Glutamatergic neuron (in vitro differentiated cells): ENCODE results near the gene COL21A1. TPM values are rescaled to one million over a fixed set of nuclear protein-coding genes. Genes with fewer than 3 reads are reported as not detected.
A peak's percentile ranks its signal among the peaks of the same experiment; 100 is the strongest.

ENCODE experiments used
- DNase-seq: peaks from one replicate; pipeline ENCODE4 v3.0.0; 2022
- H3K27ac Mint-ChIP-seq: one replicate; pipeline ENCODE4 v1.8.0; 2020; ENCODE audit warnings: mild to moderate bottlenecking, mixed read lengths, inconsistent platforms; ENCODE audit not compliant: unreplicated experiment
- H3K27me3 Mint-ChIP-seq: one replicate; pipeline ENCODE4 v1.8.0; 2020; ENCODE audit warnings: mild to moderate bottlenecking, moderate library complexity, mixed read lengths, inconsistent platforms; ENCODE audit not compliant: unreplicated experiment
- H3K36me3 Mint-ChIP-seq: one replicate; pipeline ENCODE4 v1.8.0; 2020; ENCODE audit warnings: mild to moderate bottlenecking, mixed read lengths, inconsistent platforms; ENCODE audit not compliant: unreplicated experiment
- H3K4me1 Mint-ChIP-seq: one replicate; pipeline ENCODE4 v1.8.0; 2020; ENCODE audit warnings: mild to moderate bottlenecking, low read depth, mixed read lengths, inconsistent platforms; ENCODE audit not compliant: unreplicated experiment
- H3K4me3 Mint-ChIP-seq: one replicate; pipeline ENCODE4 v1.8.0; 2020; ENCODE audit warnings: mild to moderate bottlenecking, mixed read lengths, inconsistent platforms; ENCODE audit not compliant: unreplicated experiment
- H3K9me3 Mint-ChIP-seq: one replicate; pipeline ENCODE4 v1.8.0; 2020; ENCODE audit warnings: mild to moderate bottlenecking, moderate library complexity, mixed read lengths, inconsistent platforms; ENCODE audit not compliant: unreplicated experiment
- CTCF ChIP-seq: fragments of 200-600 bp; sonication (generic); IDR thresholded peaks from one replicate; pipeline ENCODE4 v1.5.0; 2021; ENCODE audit not compliant: partially characterized antibody, unreplicated experiment
- total RNA-seq: library from RNA; stranded (reverse); fragmentation: NEBNext Ultra II Directional; extraction: Animal tissue kit (Norgen Biotek cat#: 25700); gene quantifications from one replicate; pipeline ENCODE4 v1.2.1, GENCODE V29; 2021; ENCODE audit not compliant: unreplicated experiment

The COL21A1 gene
- total RNA-seq, 1 donor from 2014 or later = 0.69 TPM

DNA sequence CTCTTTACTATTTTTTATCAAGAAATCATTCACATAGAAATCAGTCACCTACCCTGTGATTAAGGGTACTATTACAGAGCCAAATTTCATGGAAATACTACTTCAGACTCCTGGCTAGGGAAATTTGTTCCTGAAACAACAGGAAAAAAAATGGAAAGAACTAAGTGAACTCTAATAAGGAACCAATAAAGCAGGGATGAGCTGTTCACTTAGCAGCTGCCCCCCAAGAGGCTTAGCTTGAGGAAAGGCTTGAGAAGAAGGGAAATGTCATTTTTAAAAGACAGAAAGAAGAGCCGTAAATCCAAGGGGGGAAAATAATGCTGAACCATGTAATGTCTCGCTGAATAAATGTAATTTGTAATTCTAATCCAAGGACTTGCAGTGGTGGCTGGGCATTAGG is 88.8 kb downstream of the COL21A1 start:
- TF ChIP-seq CTCF = no peak
- no peaks in the 10 kb centered on the region for H3K9me3 Mint-ChIP-seq
- no peaks in the 10 kb centered on the region for H3K27me3 Mint-ChIP-seq
- H3K36me3 Mint-ChIP-seq = peaks cover 5% of the 10 kb centered on the region
- no peak for DNase-seq
- H3K4me1 Mint-ChIP-seq = no peaks in the 10 kb centered on the region
- no peak overlapping the region for H3K4me3 Mint-ChIP-seq
- no peak overlapping the region for H3K27ac Mint-ChIP-seq

GRCh38 chr6:56156643-56157042 is 90.7 kb downstream of the COL21A1 start:
- TF ChIP-seq CTCF = no peak
- H3K9me3 Mint-ChIP-seq = peaks cover 3% of the 10 kb centered on the region

DNA sequence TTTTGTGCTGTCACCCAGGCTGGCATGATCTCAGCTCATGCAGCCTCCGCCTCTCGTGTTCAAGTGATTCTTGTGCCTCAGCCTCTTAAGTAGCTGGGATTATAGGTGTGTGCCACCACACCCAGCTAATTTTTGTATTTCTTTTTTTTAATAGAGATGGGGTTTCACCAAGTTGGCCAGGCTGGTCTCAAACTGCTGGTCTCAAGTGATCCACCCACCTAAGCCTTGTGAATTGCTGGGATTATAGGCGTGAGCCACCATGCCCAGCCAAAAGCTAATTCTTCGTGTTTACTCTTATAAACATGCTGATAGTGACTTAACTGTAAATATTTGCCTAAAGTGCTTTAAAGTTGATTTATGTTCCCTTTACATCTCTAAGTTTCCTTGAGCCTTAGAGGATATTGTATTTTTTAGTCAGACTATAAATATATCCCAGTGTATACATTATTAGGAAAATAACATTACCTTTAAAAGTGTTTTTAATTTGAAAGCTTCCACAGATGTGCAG is 91.7 kb downstream of the COL21A1 start:
- Mint-ChIP-seq H3K4me3 (no peak overlapping the region), H3K27ac (no peak overlapping the region), H3K27me3 (no peaks in the 10 kb centered on the region), H3K4me1 (peaks cover 9% of the 10 kb centered on the region), H3K36me3 (peaks cover 5% of the 10 kb centered on the region), H3K9me3 (peaks cover 3% of the 10 kb centered on the region)
- DNase-seq = no peak
- TF ChIP-seq CTCF = no peak

More at GRCh38 chr6:56156643-56157042, 90.7 kb downstream of the COL21A1 start:
- no peak overlapping the region for H3K4me3 Mint-ChIP-seq
- H3K36me3 Mint-ChIP-seq = peaks cover 5% of the 10 kb centered on the region
- no peaks in the 10 kb centered on the region for H3K27me3 Mint-ChIP-seq
- H3K27ac Mint-ChIP-seq = no peak overlapping the region
- no peak for DNase-seq
- H3K4me1 Mint-ChIP-seq = peaks cover 9% of the 10 kb centered on the region

DNA sequence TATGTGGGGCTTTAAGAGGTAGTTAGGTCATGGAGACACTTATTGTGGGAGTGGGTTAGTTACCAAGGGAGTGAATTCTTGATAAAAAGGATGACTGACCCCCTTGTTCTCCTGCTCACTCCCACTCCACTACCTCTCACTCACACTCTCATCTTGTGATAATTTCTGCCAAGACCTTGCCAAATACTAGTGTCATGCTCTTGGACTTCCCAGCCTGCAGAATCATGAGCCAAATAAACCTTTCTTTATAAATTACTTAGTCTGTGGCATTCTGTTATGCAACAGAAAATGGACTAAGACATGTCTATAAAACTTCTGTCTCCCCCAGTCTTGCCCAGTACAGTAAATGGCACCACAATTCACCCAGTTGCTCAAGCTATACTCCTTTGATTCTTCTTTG is 93.3 kb downstream of the COL21A1 start:
- Mint-ChIP-seq H3K4me3 (no peak overlapping the region), H3K27me3 (no peaks in the 10 kb centered on the region), H3K36me3 (peaks cover 5% of the 10 kb centered on the region), H3K4me1 (peaks cover 9% of the 10 kb centered on the region), H3K27ac (no peak overlapping the region), H3K9me3 (peaks cover 3% of the 10 kb centered on the region)
- no peak for DNase-seq
- TF ChIP-seq CTCF = no peak

DNA sequence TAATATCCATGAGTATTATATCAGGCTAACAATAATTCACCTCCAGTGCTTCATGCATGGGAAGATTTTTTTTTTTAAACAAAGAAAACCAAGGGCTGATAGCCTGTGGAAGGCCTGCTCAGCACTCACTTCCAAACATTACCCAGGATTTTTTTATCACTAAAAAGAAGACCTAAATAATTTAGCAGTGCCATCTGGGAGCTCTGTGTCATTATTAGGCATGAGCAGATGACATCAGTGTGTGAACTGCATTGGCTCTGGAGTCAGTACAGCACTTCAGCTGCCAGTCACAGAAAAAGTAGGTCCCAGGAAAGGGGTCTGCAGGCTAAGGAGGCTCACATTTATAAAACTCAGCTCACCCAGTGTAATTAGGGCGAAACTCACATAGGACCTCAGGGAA is 94.8 kb downstream of the COL21A1 start:
- H3K9me3 Mint-ChIP-seq = peaks cover 3% of the 10 kb centered on the region
- H3K4me1 Mint-ChIP-seq = peaks cover 9% of the 10 kb centered on the region
- H3K27ac Mint-ChIP-seq = peak overlapping the region; percentile 53
- no peak for TF ChIP-seq CTCF
- no peak overlapping the region for H3K4me3 Mint-ChIP-seq
- H3K36me3 Mint-ChIP-seq = peaks cover 5% of the 10 kb centered on the region
- no peak for DNase-seq
- no peaks in the 10 kb centered on the region for H3K27me3 Mint-ChIP-seq
